GM06990 (cell line): ENCODE measurements around the gene ACTC1.

Experiments used
- DNase-seq: peaks from one replicate; pipeline ENCODE4 v3.0.0-alpha.2; 2011; ENCODE audit not compliant: insufficient read length; ENCODE audit errors: extremely low read depth
- H3K27me3 ChIP-seq: replicated peaks from 2 replicates; pipeline ENCODE4 v1.6.0; 2011; ENCODE audit warnings: low read length; ENCODE audit not compliant: control insufficient read depth, insufficient read depth
- H3K36me3 ChIP-seq: 2 replicates; pipeline ENCODE4 v1.5.1; 2011; ENCODE audit warnings: low read length; ENCODE audit not compliant: control insufficient read depth, insufficient read depth
- H3K4me3 ChIP-seq: replicated peaks from 2 replicates; pipeline ENCODE4 v1.5.1; 2011; ENCODE audit warnings: low read depth, mild to moderate bottlenecking, control low read depth, low read length
- TF ChIP-seq, protein P1 (sequence below): IDR thresholded peaks from 2 replicates; pipeline ENCODE4 v1.5.1; 2011; ENCODE audit warnings: low read length, control low read depth, mild to moderate bottlenecking, inconsistent platforms; ENCODE audit not compliant: insufficient read depth, poor library complexity, severe bottlenecking

Gene ACTC1

DNA sequence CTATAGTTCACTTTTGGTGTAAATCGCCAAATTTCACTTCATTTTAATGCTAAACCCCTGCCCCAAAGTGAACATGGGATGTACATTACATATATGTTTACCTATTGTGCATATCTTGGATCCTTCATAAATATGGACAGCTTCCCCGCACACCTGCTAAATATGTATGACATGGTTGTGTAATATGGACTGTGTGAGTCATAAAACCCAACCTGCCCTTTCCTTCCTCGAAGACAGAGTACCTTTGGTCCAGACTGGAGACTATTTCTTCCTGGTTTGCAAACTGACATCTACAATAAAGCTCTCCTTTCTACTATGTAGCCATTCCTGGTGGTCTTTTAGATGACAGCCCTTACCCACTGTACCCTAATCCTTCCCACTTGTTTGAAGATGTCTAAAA, 12.4 kb downstream of the ACTC1 start:
- no peaks in the 10 kb centered on the region for H3K27me3 ChIP-seq
- no peak for DNase-seq
- H3K36me3 ChIP-seq = no peaks in the 10 kb centered on the region
- no peak overlapping the region for H3K4me3 ChIP-seq
- TF ChIP-seq, protein P1, sequence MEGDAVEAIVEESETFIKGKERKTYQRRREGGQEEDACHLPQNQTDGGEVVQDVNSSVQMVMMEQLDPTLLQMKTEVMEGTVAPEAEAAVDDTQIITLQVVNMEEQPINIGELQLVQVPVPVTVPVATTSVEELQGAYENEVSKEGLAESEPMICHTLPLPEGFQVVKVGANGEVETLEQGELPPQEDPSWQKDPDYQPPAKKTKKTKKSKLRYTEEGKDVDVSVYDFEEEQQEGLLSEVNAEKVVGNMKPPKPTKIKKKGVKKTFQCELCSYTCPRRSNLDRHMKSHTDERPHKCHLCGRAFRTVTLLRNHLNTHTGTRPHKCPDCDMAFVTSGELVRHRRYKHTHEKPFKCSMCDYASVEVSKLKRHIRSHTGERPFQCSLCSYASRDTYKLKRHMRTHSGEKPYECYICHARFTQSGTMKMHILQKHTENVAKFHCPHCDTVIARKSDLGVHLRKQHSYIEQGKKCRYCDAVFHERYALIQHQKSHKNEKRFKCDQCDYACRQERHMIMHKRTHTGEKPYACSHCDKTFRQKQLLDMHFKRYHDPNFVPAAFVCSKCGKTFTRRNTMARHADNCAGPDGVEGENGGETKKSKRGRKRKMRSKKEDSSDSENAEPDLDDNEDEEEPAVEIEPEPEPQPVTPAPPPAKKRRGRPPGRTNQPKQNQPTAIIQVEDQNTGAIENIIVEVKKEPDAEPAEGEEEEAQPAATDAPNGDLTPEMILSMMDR = no peak

DNA sequence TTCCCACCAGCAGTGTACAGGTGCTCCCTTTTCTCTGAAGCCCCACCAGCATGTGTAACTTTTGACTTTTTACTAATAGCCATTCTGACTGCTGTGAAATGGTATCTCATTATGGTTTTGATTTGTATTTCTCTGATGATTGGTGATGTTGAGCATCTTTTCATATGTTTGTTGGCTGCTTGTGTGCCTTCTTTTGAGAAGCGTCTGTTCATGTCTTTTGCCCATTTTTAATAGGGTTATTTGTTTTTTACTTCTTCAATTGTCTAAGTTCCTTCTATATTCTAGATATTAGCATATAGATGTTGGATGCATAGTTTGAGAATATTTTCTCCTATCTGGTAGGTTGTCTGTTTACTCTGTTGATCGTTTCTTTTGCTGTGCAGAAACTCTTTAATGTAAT, 14.6 kb downstream of the ACTC1 start:
- DNase-seq = no peak
- H3K27me3 ChIP-seq = no peaks in the 10 kb centered on the region
- H3K4me3 ChIP-seq = no peak overlapping the region

DNA sequence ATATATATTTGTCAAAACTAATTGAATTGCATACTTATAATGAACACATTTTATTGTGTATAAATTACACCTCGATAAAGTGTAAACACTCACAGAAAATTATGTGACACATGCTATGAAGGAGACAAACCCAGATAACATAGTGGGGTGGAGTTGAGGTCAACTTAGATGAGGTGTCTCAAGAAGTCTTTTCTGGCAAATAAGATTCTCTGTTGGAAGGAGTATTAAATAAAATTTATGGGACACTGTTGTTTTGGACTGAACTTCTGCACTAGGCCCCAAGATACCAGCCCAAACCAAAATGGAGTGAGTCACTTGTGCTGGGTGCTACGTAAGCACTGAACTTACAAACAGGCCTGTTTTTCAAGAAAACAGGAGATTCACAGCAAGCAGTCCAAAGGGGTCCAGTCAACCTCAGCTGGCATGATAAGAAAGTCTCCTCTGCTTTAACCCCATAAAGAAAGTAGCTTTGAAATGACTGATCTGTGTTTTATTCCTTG, 18.7 kb downstream of the ACTC1 start:
- TF ChIP-seq, protein P1 = no peak
- no peaks in the 10 kb centered on the region for H3K27me3 ChIP-seq
- no peaks in the 10 kb centered on the region for H3K36me3 ChIP-seq
- DNase-seq = no peak
- H3K4me3 ChIP-seq = no peak overlapping the region

More for the DNA sequence above, 14.6 kb downstream of the ACTC1 start:
- no peaks in the 10 kb centered on the region for H3K36me3 ChIP-seq
- TF ChIP-seq, protein P1 = no peak

DNA sequence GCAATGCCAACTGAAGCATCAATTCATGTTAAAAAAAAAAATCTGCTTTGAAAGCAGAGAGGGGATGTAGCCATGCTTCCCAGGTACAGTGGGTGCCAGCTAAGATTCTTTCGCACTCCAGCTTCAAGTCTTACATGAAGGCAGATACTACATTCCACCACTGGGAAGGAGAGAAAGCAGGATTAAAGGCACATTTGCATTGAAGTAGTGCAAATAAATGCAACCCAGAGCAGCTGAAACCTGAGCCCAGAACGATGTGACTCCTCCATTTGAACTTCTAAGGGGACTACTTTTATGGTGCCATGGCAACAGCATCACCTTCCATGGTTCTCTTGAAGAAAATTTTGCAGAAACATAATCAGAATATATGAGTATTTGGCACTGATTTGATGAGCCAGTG, 21.4 kb downstream of the ACTC1 start:
- DNase-seq = no peak
- Histone ChIP-seq H3K36me3 (no peaks in the 10 kb centered on the region), H3K4me3 (no peak overlapping the region), H3K27me3 (no peaks in the 10 kb centered on the region; the same call in 1 of the 2 replicates)
- TF ChIP-seq, protein P1 = no peak

DNA sequence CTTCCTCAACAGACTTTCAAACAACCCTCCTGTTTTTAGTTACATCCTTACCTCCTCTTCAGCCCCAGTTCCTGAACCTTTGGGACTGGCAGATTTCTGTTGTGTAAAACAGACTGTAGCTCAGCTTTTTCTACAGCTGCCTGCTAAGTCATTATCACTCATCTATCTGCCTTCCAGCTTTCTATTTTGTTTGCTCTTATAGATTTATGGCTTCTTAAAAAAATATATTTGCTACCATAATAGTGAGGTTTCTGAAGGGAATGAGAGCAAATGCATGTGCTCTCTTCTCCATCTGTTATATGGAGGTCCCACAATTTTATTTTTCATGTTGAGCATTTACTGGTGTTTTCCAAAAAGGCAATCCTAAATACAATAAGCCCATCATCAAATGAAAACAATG, 22.3 kb downstream of the ACTC1 start:
- TF ChIP-seq, protein P1 = no peak
- Histone ChIP-seq H3K4me3 (no peak overlapping the region), H3K36me3 (no peaks in the 10 kb centered on the region), H3K27me3 (no peaks in the 10 kb centered on the region; the same call in 1 of the 2 replicates)
- no peak for DNase-seq

DNA sequence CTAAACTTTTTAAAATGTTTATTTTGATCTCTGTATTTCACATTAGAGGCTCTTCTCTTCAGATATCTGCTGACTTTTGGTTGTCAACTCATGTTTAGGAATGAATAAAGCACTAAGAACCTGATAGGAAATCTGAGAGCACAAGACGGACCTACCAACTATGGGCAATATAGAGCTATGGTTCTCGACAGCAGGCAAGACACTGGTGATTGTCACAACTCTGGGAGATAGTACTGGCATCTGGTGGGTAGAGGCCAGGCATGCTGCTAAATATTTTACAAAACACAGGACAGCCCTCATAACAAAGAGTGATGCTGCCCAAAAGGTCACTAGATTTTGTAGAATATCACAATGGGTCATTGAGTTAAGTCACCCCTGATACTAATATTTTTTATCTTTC, 23.0 kb downstream of the ACTC1 start:
- Histone ChIP-seq H3K4me3 (no peak overlapping the region), H3K36me3 (no peaks in the 10 kb centered on the region), H3K27me3 (no peaks in the 10 kb centered on the region; the same call in 1 of the 2 replicates)
- TF ChIP-seq, protein P1 = no peak
- DNase-seq = no peak
